Activated CD4-positive, alpha-beta T cell treated with anti-CD3 and anti-CD28 coated beads, Interleukin-2, Interleukin-4, amounts not matched to agents 100 ng/mL and 50 ng/mL, durations not matched to agents 16 hours and 8 hours (primary cell): ENCODE results near the gene MTUS2.
"Not testable (repeated sequence)": the region's sequence is repeated elsewhere in the genome, so short reads cannot be mapped to it uniquely, and the experiment has no call there.

Source experiments
- DNase-seq: peaks from one replicate; pipeline ENCODE4 v3.0.0-alpha.2; 2020; ENCODE audit warnings: low spot score

MTUS2 gene

GRCh38 chr13:29319451-29319850 lies 499.3 kb downstream of the MTUS2 start:
- no peak for DNase-seq

- DNase-seq: no peak
Observed at GRCh38 chr13:29323954-29324353, 503.8 kb downstream of the MTUS2 start.

DNA sequence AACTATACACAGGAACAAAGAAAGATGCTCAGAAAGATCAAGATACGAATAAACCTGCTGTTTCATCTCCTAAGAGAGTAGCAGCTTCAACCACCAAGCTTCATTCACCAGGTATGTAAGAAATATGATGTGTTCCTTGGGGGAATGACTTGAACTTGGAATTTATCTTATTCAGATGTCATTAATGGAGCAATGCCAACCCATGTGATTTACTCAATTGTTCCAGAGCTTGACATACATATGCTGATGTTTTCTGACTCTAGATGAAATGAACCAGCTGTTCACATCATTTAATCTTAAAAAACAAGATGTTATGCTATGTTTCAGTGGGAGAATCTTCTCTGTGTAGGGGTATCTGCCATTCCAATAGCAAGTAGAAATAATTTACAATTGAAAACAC lies 504.5 kb downstream of the MTUS2 start:
- no peak for DNase-seq

- no peak for DNase-seq
Observed at GRCh38 chr13:29328501-29328900, 508.4 kb downstream of the MTUS2 start.

- no peak for DNase-seq
Observed at GRCh38 chr13:29336356-29336755, 516.2 kb downstream of the MTUS2 start.

DNA sequence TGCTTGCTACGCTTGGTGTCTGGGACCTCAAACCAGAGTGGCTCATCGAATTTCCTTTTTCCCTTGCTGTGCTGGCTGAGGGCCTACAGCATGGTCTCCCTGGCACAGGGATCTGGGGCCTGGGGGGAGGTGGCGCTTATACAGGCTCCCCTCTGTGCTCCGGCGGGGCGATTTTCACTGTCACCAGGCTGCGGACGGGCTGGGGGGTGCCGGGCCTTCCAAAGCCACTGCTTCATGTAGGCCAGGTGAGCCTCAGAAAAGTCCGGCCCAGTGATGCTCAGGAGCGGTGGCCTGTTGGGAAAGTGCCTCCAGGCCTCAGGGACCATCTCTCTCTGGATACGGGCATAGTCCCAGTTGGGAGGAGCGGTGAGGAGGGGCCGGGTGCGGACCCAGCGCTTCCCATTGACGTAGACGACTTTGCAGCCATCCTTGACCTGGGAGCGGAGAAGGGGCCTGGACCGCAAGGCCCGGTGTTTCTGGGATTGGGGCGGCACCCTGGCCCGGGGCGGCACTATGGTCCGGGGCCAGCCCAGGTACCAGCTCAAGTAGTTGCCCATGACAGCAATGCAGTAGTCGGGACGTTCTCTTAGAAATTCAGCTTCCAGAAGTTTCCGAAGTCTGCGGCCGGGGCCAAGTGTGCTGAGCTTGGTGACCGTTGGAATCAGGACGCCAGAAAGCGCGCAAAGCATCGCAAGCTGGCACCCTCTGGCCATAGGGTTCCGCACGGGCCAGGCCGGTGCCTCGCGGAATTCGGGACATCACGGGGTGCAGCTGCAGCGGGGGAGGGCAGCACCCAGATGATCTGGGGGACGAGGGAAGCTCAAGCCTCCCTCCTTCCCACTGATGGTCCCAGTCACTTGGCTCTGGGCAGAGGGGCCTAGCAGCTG lies 519.5 kb downstream of the MTUS2 start:
- DNase-seq: no peak

DNA sequence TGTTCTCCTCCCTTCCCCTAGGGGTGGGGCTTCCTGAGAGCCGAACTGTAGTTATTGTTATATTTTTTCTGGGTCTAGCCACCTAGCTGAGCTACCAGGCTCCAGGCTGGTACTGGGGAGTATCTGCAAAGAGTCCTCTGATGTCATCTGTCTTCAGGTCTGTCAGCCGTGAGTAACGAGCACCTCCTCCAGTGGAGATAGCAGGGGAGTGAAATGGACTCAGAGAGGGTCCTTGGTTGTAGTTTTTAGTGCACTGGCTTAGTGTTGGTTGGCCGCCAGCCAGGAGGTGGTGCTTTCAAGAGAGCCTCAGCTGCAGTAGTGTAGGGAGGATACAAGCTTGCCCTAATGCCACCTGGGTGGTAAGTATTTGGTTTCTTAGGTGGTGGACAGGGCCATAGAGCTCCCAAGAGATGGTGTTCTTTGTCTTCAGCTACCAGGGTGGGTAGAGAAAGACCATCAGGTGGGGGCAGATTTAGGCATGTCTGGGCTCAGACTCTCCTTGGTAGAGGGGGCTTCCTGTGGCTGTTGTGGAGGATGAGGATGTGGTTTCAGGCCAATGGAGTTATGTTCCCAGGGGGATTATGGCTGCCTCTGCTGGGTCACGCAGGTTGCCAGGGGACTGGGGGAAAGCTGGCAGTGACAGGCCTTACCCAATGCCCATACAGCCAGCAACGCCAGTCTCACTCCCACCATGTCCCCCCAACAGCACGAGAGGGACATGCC lies 525.9 kb downstream of the MTUS2 start:
- not testable (repeated sequence) for DNase-seq

- DNase-seq: no peak
Observed at GRCh38 chr13:29355029-29355428, 534.9 kb downstream of the MTUS2 start.

DNA sequence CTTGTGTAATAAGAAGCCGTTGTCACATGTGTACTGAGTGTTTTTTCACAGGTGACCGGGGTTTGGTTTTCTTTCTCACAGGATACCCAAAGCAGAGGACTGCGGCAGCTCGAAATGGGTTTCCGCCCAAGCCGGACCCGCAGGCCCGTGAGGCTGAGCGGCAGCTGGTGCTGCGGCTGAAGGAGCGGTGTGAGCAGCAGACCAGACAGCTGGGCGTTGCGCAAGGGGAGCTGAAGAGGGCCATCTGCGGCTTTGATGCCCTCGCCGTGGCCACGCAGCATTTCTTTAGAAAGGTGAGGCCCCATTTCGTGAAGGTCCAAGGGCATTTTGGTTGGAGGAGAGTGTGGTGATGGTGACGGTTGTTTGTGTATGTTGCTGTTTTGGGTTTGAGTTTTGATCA lies 539.0 kb downstream of the MTUS2 start:
- no peak for DNase-seq

- no peak for DNase-seq
Observed at GRCh38 chr13:29361716-29362115, 541.6 kb downstream of the MTUS2 start.

DNA sequence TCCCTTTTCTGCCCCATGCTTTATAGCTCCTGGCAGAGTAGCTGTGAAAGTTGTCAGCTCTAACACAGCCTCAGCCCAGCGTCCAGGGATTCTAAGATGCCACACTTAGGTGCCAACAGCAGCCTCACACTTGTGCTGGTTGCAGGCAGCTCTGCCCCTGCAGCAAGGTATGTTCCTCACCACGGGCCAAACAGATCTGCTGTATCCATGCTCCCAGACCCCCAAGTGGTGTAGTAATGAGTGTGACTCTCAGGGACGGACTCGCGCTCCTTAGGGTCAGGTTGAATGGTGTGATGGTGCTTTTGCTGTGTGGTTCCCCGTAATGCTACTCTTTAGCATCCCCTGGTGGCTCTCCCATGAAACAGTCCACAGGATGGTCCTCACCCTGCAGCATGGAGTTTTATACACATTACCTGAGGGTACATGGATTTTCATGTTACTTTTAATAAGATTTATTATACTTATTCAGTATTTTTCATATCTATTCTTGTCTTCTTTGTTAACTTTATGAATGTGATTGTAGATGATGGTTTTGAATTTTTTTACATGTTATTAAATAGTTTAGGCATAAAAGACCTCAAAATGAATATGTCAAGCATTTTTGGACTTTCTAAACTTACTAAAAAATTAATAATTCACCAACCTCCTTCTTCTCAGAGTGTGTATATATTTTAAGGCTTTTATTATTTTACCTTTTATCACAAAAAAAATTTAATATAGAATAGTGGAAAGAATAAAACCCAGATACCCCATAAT lies 542.9 kb downstream of the MTUS2 start:
- peak; percentile 57 for DNase-seq

- peak; percentile 22 for DNase-seq
Observed at GRCh38 chr13:29369060-29369743, 549.1 kb downstream of the MTUS2 start.

DNA sequence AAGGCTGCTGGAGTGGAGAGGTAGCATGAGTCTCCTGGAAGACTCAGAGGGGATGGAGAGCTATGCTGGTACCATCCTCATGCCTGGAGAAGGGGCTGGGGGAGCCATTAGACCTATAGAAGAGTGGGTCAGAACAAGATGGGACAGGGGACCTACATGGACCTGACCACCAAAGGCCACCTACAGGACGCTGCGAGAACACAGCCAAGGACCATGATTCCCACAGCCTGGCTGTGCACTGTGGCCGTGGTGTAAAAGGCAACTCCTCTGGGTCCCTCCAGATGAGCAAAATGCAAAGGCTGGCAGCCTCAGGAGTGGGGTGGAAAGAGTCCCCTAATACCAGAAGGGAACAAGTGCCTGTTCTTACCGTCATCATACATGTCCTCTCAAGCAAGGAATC lies 559.1 kb downstream of the MTUS2 start:
- DNase-seq: no peak

- DNase-seq: no peak
Observed at GRCh38 chr13:29379865-29380264, 559.7 kb downstream of the MTUS2 start.

GRCh38 chr13:29382021-29382420 lies 561.9 kb downstream of the MTUS2 start:
- DNase-seq: no peak

DNA sequence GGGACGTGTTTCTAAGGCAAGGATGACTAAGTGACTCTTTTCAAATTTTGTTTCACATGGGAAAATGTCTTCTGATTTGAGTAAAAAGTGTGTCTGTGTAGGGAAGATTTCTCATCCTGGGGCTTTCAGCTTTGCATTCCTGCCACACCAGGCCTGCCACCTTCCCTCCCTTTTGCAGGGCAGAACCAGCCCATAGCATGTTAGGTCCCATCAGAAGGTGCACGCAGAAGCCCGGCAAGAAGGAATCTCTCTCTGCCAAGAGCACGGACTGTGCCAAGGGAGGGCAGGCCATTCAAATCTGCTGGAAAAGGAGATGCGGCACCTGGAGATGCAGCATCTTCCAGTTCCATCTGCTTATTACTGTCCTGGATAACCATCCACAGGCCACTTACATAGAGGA lies 563.3 kb downstream of the MTUS2 start:
- DNase-seq: no peak

- DNase-seq: no peak
Observed at GRCh38 chr13:29384466-29384865, 564.3 kb downstream of the MTUS2 start.

- no peak for DNase-seq
Observed at GRCh38 chr13:29384871-29385270, 564.7 kb downstream of the MTUS2 start.

DNA sequence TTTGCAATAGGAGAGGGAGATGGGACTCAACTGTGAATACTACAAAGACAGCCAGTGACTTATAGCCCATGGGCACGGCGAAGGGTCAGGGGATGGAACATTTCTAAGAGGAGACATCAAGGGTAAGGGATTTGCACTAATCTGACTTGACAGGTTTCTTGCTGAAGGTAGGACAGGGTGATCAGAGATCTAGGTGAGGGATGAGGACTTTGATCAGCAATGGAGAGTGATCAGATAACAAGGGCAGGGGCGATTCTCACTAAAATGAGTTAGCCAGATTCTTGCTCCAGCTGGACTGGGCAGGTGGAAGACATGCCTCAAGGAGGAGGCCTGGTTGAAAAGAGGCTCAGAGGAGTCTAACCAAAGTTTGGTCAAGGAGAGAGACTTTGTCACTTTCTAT lies 566.1 kb downstream of the MTUS2 start:
- DNase-seq: no peak

- DNase-seq: not testable (repeated sequence)
Observed at GRCh38 chr13:29390598-29390997, 570.5 kb downstream of the MTUS2 start.

DNA sequence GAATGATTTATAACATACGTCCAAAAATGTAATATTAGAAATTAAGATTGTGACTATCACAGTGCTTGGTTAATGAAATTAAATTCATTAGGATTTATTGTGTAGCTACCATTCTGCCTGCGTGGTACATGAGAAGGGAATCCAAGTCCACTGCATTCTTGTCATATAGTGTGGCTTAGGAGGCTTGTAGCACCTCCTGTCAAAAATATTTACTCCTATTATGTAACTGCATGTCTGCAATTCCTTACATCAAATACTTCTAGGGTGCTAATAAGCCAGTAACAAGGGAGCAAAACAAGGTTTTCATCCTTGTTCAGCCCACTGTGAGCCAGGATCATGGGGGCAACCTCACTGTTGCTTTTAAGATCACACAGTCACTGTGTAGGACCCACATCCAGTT lies 576.3 kb downstream of the MTUS2 start:
- DNase-seq: no peak

DNA sequence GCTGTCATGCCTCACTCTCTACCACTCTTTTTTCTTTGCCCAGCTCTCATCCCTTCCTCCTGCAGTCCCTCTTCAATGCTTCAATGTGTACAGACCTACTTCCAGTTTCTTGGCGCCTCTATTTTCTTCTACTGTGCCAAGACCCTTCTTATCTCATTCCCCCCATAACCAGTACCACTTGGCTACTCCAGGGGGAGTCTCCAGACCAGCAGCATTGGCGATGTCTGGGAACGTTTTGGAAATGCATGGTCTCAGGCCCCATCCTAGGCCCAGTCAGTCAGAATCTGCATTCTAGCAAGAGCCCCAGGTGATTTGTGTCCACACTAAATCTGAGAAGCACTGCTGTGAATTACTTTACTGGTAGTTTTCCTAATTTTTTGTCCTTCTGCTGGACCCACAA lies 577.1 kb downstream of the MTUS2 start:
- no peak for DNase-seq
